ENCODE data around the gene RSL24D1.
"Not testable (repeated sequence)": the region's sequence is repeated elsewhere in the genome, so short reads cannot be mapped to it uniquely, and the experiment has no call there.

Gene RSL24D1

GRCh38 chr15:55186331-55186730, 10.4 kb downstream of the RSL24D1 start:
- Mint-ChIP-seq H3K27me3 (no peaks in the 10 kb centered on the region), H3K36me3 (peaks cover 27% of the 10 kb centered on the region), H3K27ac (no peak overlapping the region), H3K4me1 (peaks cover 9% of the 10 kb centered on the region), H3K9me3 (no peaks in the 10 kb centered on the region), H3K4me3 (no peak overlapping the region)
- ATAC-seq (ENCODE audit: low read depth) (no peak), DNase-seq (ENCODE audit: low spot score in 2 of 2) (no peak)

- no peaks in the 10 kb centered on the region for H3K9me3 Mint-ChIP-seq
- no peak overlapping the region for H3K27ac Mint-ChIP-seq
- no peaks in the 10 kb centered on the region for H3K27me3 Mint-ChIP-seq
- no peak for ATAC-seq (ENCODE audit: low read depth)
- peaks cover 9% of the 10 kb centered on the region for H3K4me1 Mint-ChIP-seq
- DNase-seq (ENCODE audit: low spot score in 2 of 2) = no peak
- H3K4me3 Mint-ChIP-seq = no peak overlapping the region
- peaks cover 34% of the 10 kb centered on the region for H3K36me3 Mint-ChIP-seq
These were observed 13.1 kb downstream of the RSL24D1 start for GRCh38 chr15:55183679-55184078.

GRCh38 chr15:55179141-55179540, 17.6 kb downstream of the RSL24D1 start:
- Mint-ChIP-seq H3K9me3 (no peaks in the 10 kb centered on the region), H3K27ac (no peak overlapping the region), H3K36me3 (peaks cover 24% of the 10 kb centered on the region), H3K27me3 (no peaks in the 10 kb centered on the region), H3K4me1 (no peaks in the 10 kb centered on the region), H3K4me3 (no peak overlapping the region)
- no peak for DNase-seq (ENCODE audit: low spot score in 2 of 2)
- no peak for ATAC-seq (ENCODE audit: low read depth)

GRCh38 chr15:55170361-55170760, 26.4 kb downstream of the RSL24D1 start:
- H3K27me3 Mint-ChIP-seq = no peaks in the 10 kb centered on the region
- H3K4me3 Mint-ChIP-seq = no peak overlapping the region
- DNase-seq (ENCODE audit: low spot score in 2 of 2) (no peak), ATAC-seq (ENCODE audit: low read depth) (no peak)
- no peaks in the 10 kb centered on the region for H3K9me3 Mint-ChIP-seq
- no peak overlapping the region for H3K27ac Mint-ChIP-seq
- H3K4me1 Mint-ChIP-seq = no peaks in the 10 kb centered on the region
- H3K36me3 Mint-ChIP-seq = peaks cover 3% of the 10 kb centered on the region

- peak; percentile 21 to 32 for DNase-seq (ENCODE audit: low spot score in 2 of 2)
- H3K27me3 Mint-ChIP-seq = no peaks in the 10 kb centered on the region
- no peak overlapping the region for H3K4me3 Mint-ChIP-seq
- H3K9me3 Mint-ChIP-seq = no peaks in the 10 kb centered on the region
- H3K27ac Mint-ChIP-seq = no peak overlapping the region
- no peaks in the 10 kb centered on the region for H3K4me1 Mint-ChIP-seq
- H3K36me3 Mint-ChIP-seq = no peaks in the 10 kb centered on the region
- peak; percentile 64 for ATAC-seq (ENCODE audit: low read depth)
These were observed 28.3 kb downstream of the RSL24D1 start for GRCh38 chr15:55168350-55168974.

GRCh38 chr15:55164284-55164683, 32.5 kb downstream of the RSL24D1 start:
- Mint-ChIP-seq H3K4me1 (no peaks in the 10 kb centered on the region), H3K27ac (no peak overlapping the region), H3K36me3 (no peaks in the 10 kb centered on the region), H3K27me3 (no peaks in the 10 kb centered on the region), H3K4me3 (no peak overlapping the region), H3K9me3 (no peaks in the 10 kb centered on the region)
- ATAC-seq (ENCODE audit: low read depth) = no peak
- no peak for DNase-seq (ENCODE audit: low spot score in 2 of 2)

- ATAC-seq (ENCODE audit: low read depth) = no peak
- H3K36me3 Mint-ChIP-seq = peaks cover 6% of the 10 kb centered on the region
These were observed 45.1 kb downstream of the RSL24D1 start for GRCh38 chr15:55151631-55152030.

GRCh38 chr15:55143132-55143531, 53.6 kb downstream of the RSL24D1 start:
- H3K27ac Mint-ChIP-seq; H3K4me1 Mint-ChIP-seq; H3K27me3 Mint-ChIP-seq; H3K36me3 Mint-ChIP-seq; DNase-seq (ENCODE audit: low spot score in 2 of 2); H3K4me3 Mint-ChIP-seq; ATAC-seq (ENCODE audit: low read depth): not testable (repeated sequence)
- peaks cover 13% of the 10 kb centered on the region for H3K9me3 Mint-ChIP-seq

More at GRCh38 chr15:55151631-55152030, 45.1 kb downstream of the RSL24D1 start:
- DNase-seq (ENCODE audit: low spot score in 2 of 2) = no peak
- Mint-ChIP-seq H3K4me3 (no peak overlapping the region), H3K27me3 (no peaks in the 10 kb centered on the region), H3K27ac (no peak overlapping the region), H3K4me1 (no peaks in the 10 kb centered on the region), H3K9me3 (peaks cover 4% of the 10 kb centered on the region)

- peaks cover 15% of the 10 kb centered on the region for H3K27me3 Mint-ChIP-seq
- DNase-seq (ENCODE audit: low spot score in 2 of 2) (no peak), ATAC-seq (ENCODE audit: low read depth) (no peak)
- peaks cover 13% of the 10 kb centered on the region for H3K9me3 Mint-ChIP-seq
- no peak overlapping the region for H3K27ac Mint-ChIP-seq
- peaks cover 11% of the 10 kb centered on the region for H3K36me3 Mint-ChIP-seq
- H3K4me1 Mint-ChIP-seq = no peaks in the 10 kb centered on the region
- H3K4me3 Mint-ChIP-seq = no peak overlapping the region
These were observed 62.8 kb downstream of the RSL24D1 start for GRCh38 chr15:55133972-55134371.

- H3K4me3 Mint-ChIP-seq = no peak overlapping the region
- DNase-seq (ENCODE audit: low spot score in 2 of 2) = no peak
- no peak overlapping the region for H3K27ac Mint-ChIP-seq
- no peaks in the 10 kb centered on the region for H3K4me1 Mint-ChIP-seq
- peaks cover 10% of the 10 kb centered on the region for H3K9me3 Mint-ChIP-seq
- H3K36me3 Mint-ChIP-seq = peaks cover 9% of the 10 kb centered on the region
- H3K27me3 Mint-ChIP-seq = peaks cover 13% of the 10 kb centered on the region
- ATAC-seq (ENCODE audit: low read depth) = no peak
These were observed 64.1 kb downstream of the RSL24D1 start for GRCh38 chr15:55132672-55133071.

Data from memory B cell (primary cell).